GM23338 (cell line): Measurements from ENCODE around the gene FAM117B. TPM values are rescaled to one million over a fixed set of nuclear protein-coding genes. Genes with fewer than 3 reads are reported as not detected.

ENCODE experiments used
- ATAC-seq: fragments of 200-7000 bp; cut with Tn5 transposase; 3 replicates; pipeline ENCODE4 v1.9.1; 2020
- DNase-seq: peaks from one replicate; pipeline ENCODE4 v3.0.0-alpha.2; 2015; ENCODE audit warnings: low spot score
- H2AFZ ChIP-seq: fragments of 200-600 bp; sonication (generic); 2 replicates; pipeline ENCODE4 v1.8.0; 2016; ENCODE audit warnings: antibody characterized with exemption, mild to moderate bottlenecking, moderate library complexity
- H3F3A ChIP-seq: fragments of 200-600 bp; sonication (generic); replicated peaks from 2 replicates; pipeline ENCODE4 v1.8.0; 2017; ENCODE audit warnings: antibody characterized with exemption, mixed run types, low read depth
- H3K27ac ChIP-seq: fragments of 200-600 bp; sonication (generic); 2 replicates; pipeline ENCODE4 v1.6.1; 2016; ENCODE audit warnings: low read depth
- H3K27me3 ChIP-seq: fragments of 200-600 bp; sonication (generic); 2 replicates; pipeline ENCODE4 v1.8.0; 2016; ENCODE audit warnings: mild to moderate bottlenecking, mixed run types, moderate library complexity; ENCODE audit not compliant: insufficient read depth
- H3K36me3 ChIP-seq: fragments of 200-600 bp; sonication (generic); 2 replicates; pipeline ENCODE4 v1.8.0; 2016; ENCODE audit warnings: mild to moderate bottlenecking; ENCODE audit not compliant: insufficient read depth
- H3K4me1 ChIP-seq: fragments of 200-600 bp; sonication (generic); 2 replicates; pipeline ENCODE4 v1.8.0; 2016; ENCODE audit warnings: mild to moderate bottlenecking, moderate library complexity; ENCODE audit not compliant: insufficient read depth
- H3K4me2 ChIP-seq: fragments of 200-600 bp; sonication (generic); 2 replicates; pipeline ENCODE4 v1.7.1; 2017; ENCODE audit warnings: mixed run types
- H3K4me3 ChIP-seq: fragments of 200-600 bp; sonication (generic); 2 replicates; pipeline ENCODE4 v1.6.1; 2016; ENCODE audit warnings: mixed run types
- H3K79me2 ChIP-seq: fragments of 200-600 bp; sonication (generic); replicated peaks from 2 replicates; pipeline ENCODE4 v1.8.0; 2017; ENCODE audit warnings: mild to moderate bottlenecking; ENCODE audit not compliant: insufficient read depth
- H3K9me2 ChIP-seq: fragments of 200-600 bp; sonication (generic); 2 replicates; pipeline ENCODE4 v1.8.0; 2017; ENCODE audit not compliant: insufficient read depth
- H4K20me1 ChIP-seq: fragments of 200-600 bp; sonication (generic); replicated peaks from 2 replicates; pipeline ENCODE4 v1.8.0; 2017; ENCODE audit warnings: mild to moderate bottlenecking; ENCODE audit not compliant: insufficient read depth
- H3K27ac Mint-ChIP-seq: 2 replicates; pipeline ENCODE4 v1.8.0; 2020; ENCODE audit warnings: inconsistent platforms, mild to moderate bottlenecking, moderate library complexity, mixed read lengths
- H3K27me3 Mint-ChIP-seq: 3 replicates; pipeline ENCODE4 v1.8.0; 2022; ENCODE audit warnings: low read depth, mild to moderate bottlenecking, moderate library complexity, mixed read lengths, inconsistent platforms; ENCODE audit not compliant: insufficient read depth, poor library complexity
- H3K36me3 Mint-ChIP-seq: 3 replicates; pipeline ENCODE4 v1.8.0; 2021; ENCODE audit warnings: low read depth, mild to moderate bottlenecking, inconsistent platforms, moderate library complexity, mixed read lengths
- H3K4me1 Mint-ChIP-seq: 3 replicates; pipeline ENCODE4 v1.8.0; 2020; ENCODE audit warnings: mild to moderate bottlenecking, inconsistent platforms, mixed read lengths
- H3K4me3 Mint-ChIP-seq: 3 replicates; pipeline ENCODE4 v1.8.0; 2021; ENCODE audit warnings: moderate library complexity, mild to moderate bottlenecking, inconsistent platforms, mixed read lengths
- H3K9me3 Mint-ChIP-seq: 3 replicates; pipeline ENCODE4 v1.8.0; 2020; ENCODE audit warnings: moderate library complexity, mild to moderate bottlenecking, inconsistent platforms, mixed read lengths
- CREB1 ChIP-seq: fragments of 250-450 bp; sonication (Bioruptor Pico); IDR thresholded peaks from 2 replicates; pipeline ENCODE4 v1.5.0; 2020; ENCODE audit warnings: low read depth, mild to moderate bottlenecking, moderate library complexity
- CTCF ChIP-seq, 2 experiments: fragments of 200-600 bp in 1 of 2; sonication (generic) in 1 of 2; conservative IDR thresholded peaks; 2 replicates each; pipeline versions ENCODE4 v1.5.1 to v1.6.1; 2016 to 2017; ENCODE audit warnings: antibody characterized with exemption in 2 of 2, low read depth in 2 of 2, mild to moderate bottlenecking in 2 of 2, moderate library complexity in 1 of 2
- EZH2 ChIP-seq: fragments of 200-600 bp; sonication (generic); IDR thresholded peaks from one replicate; pipeline ENCODE4 v1.8.0; 2017; ENCODE audit warnings: antibody characterized with exemption, mild to moderate bottlenecking, low read depth; ENCODE audit not compliant: unreplicated experiment
- EZH2phosphoT487 ChIP-seq: fragments of 200-600 bp; sonication (generic); IDR thresholded peaks from one replicate; pipeline ENCODE4 v1.8.1; 2018; ENCODE audit warnings: antibody characterized with exemption; ENCODE audit not compliant: unreplicated experiment
- JUNB ChIP-seq: IDR thresholded peaks from one replicate; pipeline ENCODE4 v1.6.1; 2016; ENCODE audit warnings: antibody characterized with exemption; ENCODE audit not compliant: unreplicated experiment
- NANOG ChIP-seq: IDR thresholded peaks from 2 replicates; pipeline ENCODE4 v1.6.1; 2016; ENCODE audit warnings: antibody characterized with exemption, borderline replicate concordance
- POLR2AphosphoS5 ChIP-seq: IDR thresholded peaks from 2 replicates; pipeline ENCODE4 v1.6.1; 2016; ENCODE audit warnings: antibody characterized with exemption, low read depth
- REST ChIP-seq: IDR thresholded peaks from one replicate; pipeline ENCODE4 v1.6.1; 2018; ENCODE audit warnings: antibody characterized with exemption; ENCODE audit not compliant: unreplicated experiment
- STAT1 ChIP-seq: IDR thresholded peaks from one replicate; pipeline ENCODE4 v1.6.1; 2016; ENCODE audit warnings: antibody characterized with exemption; ENCODE audit not compliant: unreplicated experiment
- ZNF114 ChIP-seq: fragments of 250-450 bp; sonication (Bioruptor Pico); IDR thresholded peaks from 2 replicates; pipeline ENCODE4 v1.5.0; 2020; ENCODE audit warnings: mild to moderate bottlenecking, moderate library complexity
- ZNF331 ChIP-seq: fragments of 250-450 bp; sonication (Bioruptor Pico); IDR thresholded peaks from 2 replicates; pipeline ENCODE4 v1.5.0; 2020; ENCODE audit warnings: low read depth, mild to moderate bottlenecking, moderate library complexity
- polyA plus RNA-seq: library from polyadenylated mRNA; unstranded; fragments of >200 nt; fragmentation: Nextera tagmentation; extraction: Ambion mirVana; gene quantifications from 2 replicates; pipeline ENCODE4 v1.2.1, GENCODE V29; 2016
- total RNA-seq: library from RNA; depleted of rRNA; stranded (reverse); fragments of >200 nt; shearing (Covaris generic); gene quantifications from 2 replicates; pipeline ENCODE4 v1.2.3, GENCODE V29; 2014
- TF ChIP-seq, protein P1 (sequence below): IDR thresholded peaks from 2 replicates; pipeline ENCODE4 v1.6.1; 2016; ENCODE audit warnings: antibody characterized with exemption
- TF ChIP-seq, protein P2 (sequence below): fragments of 250-450 bp; sonication (Bioruptor Pico); IDR thresholded peaks from 2 replicates; pipeline ENCODE4 v1.5.0; 2020; ENCODE audit warnings: mild to moderate bottlenecking, moderate library complexity

Gene FAM117B
- total and polyA plus RNA-seq, 2 experiments from 2014 or later = 8.4 to 23.0 TPM

DNA sequence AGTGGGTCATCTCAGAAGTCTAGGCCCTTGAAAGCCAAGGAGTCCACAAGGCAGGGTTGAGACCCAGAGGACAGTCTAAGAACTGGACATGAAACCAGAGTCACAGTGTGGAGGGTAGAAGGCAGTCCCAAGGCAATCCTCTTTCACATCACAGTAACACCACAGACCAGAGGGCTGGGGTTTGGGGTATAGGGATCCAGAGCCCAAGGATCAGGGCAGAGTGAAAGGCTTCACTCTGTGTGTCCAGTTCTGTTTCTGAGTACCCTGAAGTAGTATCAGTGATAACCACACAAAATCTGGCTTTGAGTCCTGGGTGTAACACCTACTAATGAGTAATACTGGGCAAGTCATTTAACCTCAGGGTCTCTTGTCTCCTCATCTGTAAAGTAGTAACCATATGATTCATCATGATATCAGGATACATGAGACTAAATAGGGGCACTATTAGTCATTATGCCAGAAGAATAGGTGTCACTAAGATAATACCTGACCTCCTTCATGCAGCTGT lies 145.8 kb downstream of the FAM117B start:
- H3K9me3 Mint-ChIP-seq = no peaks in the 10 kb centered on the region
- no peak overlapping the region for H2AFZ ChIP-seq

More for the DNA sequence above, 145.8 kb downstream of the FAM117B start:
- Histone ChIP-seq H3K27me3 (no peaks in the 10 kb centered on the region), H4K20me1 (no peaks in the 10 kb centered on the region), H3K36me3 (no peaks in the 10 kb centered on the region), H3K4me3 (no peak overlapping the region), H3K27ac (no peak overlapping the region), H3F3A (no peaks in the 10 kb centered on the region), H3K4me1 (no peaks in the 10 kb centered on the region), H3K4me2 (no peak overlapping the region), H3K9me2 (no peaks in the 10 kb centered on the region), H3K79me2 (no peaks in the 10 kb centered on the region)
- Mint-ChIP-seq H3K27ac (0 out of 2 replicates have a peak overlapping the region, but pooled peaks have one; percentile 19), H3K4me1 (no peaks in the 10 kb centered on the region), H3K4me3 (no peak overlapping the region), H3K36me3 (peaks cover 15% of the 10 kb centered on the region; the same call in 2 of the 3 replicates), H3K27me3 (no peaks in the 10 kb centered on the region)
- no peak for TF ChIP-seq JUNB
- TF ChIP-seq, protein P1, sequence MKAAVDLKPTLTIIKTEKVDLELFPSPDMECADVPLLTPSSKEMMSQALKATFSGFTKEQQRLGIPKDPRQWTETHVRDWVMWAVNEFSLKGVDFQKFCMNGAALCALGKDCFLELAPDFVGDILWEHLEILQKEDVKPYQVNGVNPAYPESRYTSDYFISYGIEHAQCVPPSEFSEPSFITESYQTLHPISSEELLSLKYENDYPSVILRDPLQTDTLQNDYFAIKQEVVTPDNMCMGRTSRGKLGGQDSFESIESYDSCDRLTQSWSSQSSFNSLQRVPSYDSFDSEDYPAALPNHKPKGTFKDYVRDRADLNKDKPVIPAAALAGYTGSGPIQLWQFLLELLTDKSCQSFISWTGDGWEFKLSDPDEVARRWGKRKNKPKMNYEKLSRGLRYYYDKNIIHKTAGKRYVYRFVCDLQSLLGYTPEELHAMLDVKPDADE = no peak
- TF ChIP-seq REST = no peak
- no peak for TF ChIP-seq STAT1
- TF ChIP-seq ZNF114 (CRISPR knock-in tag) = no peak
- no peak for TF ChIP-seq EZH2
- no peak for TF ChIP-seq ZNF331 (CRISPR knock-in tag)
- no peak for TF ChIP-seq NANOG
- no peak for TF ChIP-seq CTCF (conservative IDR thresholded peaks at IDR 0.05; ENCODE audit: low read depth in 2 of 2)
- no peak for TF ChIP-seq POLR2AphosphoS5
- no peak for TF ChIP-seq EZH2phosphoT487
- TF ChIP-seq, protein P2, sequence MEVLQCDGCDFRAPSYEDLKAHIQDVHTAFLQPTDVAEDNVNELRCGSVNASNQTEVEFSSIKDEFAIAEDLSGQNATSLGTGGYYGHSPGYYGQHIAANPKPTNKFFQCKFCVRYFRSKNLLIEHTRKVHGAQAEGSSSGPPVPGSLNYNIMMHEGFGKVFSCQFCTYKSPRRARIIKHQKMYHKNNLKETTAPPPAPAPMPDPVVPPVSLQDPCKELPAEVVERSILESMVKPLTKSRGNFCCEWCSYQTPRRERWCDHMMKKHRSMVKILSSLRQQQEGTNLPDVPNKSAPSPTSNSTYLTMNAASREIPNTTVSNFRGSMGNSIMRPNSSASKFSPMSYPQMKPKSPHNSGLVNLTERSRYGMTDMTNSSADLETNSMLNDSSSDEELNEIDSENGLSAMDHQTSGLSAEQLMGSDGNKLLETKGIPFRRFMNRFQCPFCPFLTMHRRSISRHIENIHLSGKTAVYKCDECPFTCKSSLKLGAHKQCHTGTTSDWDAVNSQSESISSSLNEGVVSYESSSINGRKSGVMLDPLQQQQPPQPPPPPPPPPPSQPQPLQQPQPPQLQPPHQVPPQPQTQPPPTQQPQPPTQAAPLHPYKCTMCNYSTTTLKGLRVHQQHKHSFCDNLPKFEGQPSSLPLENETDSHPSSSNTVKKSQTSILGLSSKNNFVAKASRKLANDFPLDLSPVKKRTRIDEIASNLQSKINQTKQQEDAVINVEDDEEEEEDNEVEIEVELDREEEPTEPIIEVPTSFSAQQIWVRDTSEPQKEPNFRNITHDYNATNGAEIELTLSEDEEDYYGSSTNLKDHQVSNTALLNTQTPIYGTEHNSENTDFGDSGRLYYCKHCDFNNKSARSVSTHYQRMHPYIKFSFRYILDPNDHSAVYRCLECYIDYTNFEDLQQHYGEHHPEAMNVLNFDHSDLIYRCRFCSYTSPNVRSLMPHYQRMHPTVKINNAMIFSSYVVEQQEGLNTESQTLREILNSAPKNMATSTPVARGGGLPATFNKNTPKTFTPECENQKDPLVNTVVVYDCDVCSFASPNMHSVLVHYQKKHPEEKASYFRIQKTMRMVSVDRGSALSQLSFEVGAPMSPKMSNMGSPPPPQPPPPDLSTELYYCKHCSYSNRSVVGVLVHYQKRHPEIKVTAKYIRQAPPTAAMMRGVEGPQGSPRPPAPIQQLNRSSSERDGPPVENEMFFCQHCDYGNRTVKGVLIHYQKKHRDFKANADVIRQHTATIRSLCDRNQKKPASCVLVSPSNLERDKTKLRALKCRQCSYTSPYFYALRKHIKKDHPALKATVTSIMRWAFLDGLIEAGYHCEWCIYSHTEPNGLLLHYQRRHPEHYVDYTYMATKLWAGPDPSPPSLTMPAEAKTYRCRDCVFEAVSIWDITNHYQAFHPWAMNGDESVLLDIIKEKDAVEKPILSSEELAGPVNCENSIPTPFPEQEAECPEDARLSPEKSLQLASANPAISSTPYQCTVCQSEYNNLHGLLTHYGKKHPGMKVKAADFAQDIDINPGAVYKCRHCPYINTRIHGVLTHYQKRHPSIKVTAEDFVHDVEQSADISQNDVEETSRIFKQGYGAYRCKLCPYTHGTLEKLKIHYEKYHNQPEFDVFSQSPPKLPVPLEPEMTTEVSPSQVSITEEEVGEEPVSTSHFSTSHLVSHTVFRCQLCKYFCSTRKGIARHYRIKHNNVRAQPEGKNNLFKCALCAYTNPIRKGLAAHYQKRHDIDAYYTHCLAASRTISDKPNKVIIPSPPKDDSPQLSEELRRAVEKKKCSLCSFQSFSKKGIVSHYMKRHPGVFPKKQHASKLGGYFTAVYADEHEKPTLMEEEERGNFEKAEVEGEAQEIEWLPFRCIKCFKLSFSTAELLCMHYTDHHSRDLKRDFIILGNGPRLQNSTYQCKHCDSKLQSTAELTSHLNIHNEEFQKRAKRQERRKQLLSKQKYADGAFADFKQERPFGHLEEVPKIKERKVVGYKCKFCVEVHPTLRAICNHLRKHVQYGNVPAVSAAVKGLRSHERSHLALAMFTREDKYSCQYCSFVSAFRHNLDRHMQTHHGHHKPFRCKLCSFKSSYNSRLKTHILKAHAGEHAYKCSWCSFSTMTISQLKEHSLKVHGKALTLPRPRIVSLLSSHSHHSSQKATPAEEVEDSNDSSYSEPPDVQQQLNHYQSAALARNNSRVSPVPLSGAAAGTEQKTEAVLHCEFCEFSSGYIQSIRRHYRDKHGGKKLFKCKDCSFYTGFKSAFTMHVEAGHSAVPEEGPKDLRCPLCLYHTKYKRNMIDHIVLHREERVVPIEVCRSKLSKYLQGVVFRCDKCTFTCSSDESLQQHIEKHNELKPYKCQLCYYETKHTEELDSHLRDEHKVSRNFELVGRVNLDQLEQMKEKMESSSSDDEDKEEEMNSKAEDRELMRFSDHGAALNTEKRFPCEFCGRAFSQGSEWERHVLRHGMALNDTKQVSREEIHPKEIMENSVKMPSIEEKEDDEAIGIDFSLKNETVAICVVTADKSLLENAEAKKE (CRISPR knock-in tag) = no peak
- TF ChIP-seq CREB1 (CRISPR knock-in tag) = no peak
- no peak for DNase-seq
- ATAC-seq = no peak
